Activated CD4-positive, CD25-positive, alpha-beta regulatory T cell treated with anti-CD3 and anti-CD28 coated beads, Interleukin-2, amount 50 U/mL, for 24 hours (primary cell): Measurements from ENCODE around the gene TEX2.

Source experiments
- ATAC-seq, 2 donors: fragments of 150-1000 bp; cut with Tn5 transposase; one replicate each; pipeline ENCODE4 v1.10.0; 2021; ENCODE audit warnings: mild to moderate bottlenecking in 1 of 2, moderate library complexity in 1 of 2

The TEX2 gene

DNA sequence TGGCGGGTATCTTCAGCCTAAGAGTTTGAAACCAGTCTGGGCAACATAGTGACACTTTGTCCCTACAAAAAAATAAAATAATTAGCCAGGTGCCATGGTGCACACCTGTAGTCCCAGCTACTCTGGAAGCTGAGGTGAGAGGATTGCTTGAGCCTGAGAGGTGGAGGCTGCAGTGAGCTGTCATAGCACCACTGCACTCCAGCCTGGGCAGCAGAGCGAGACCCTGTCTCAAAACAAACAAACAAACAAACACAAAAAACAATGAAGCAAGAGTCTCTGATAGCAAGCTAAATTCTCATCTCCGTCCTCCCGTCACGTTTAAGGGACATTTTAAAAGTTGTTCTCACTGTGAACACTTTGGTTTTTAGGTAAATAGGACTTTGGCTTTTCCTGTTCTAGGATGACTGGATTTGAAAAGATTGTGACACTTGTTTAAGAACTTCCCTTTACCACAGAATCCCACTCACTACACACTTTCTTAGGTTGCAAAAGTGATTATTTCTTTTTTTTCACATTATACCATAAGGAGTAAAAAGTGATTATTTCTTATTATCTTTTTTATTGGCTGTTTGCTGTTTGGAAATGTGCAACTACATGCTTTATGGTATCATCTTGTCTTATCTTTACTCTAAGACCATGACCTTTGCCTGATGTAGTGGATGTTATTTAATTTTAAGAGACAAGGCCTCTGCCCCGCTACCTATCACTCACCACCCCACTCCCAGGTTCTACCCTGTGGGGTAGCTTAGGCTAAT is 128.7 kb downstream of the TEX2 start:
- ATAC-seq = no peak

DNA sequence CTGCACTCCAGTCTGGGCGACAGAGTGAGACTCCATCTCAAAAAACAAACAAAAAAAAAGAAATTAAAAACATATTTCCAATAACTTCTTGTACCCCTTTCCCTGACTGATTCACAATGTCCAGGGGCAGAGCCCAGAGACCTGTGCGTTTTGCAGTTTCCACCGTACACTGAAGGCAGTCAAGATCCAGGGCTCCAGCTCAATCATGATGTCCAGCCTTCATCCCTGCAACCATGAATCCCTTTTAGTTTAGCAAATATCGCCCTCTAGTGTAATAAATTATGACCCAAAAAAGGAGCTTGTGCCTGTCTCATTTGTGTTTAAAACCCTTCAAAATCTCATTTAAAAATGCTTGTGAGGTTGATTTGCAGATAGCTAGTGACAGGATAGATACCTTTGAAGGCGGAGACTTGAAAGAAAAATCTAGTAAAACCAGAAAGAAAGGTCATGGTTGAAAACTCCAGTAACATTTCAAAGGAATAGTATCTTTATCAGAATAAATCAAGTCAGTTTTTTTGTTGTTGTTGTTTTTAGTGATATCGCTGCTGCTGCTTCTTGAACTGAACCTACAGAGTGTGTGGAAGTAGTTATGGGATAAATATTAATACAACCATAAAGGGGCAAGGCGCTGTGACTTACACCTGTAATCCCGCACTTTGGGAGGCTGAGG is 129.4 kb downstream of the TEX2 start:
- ATAC-seq = no peak

DNA sequence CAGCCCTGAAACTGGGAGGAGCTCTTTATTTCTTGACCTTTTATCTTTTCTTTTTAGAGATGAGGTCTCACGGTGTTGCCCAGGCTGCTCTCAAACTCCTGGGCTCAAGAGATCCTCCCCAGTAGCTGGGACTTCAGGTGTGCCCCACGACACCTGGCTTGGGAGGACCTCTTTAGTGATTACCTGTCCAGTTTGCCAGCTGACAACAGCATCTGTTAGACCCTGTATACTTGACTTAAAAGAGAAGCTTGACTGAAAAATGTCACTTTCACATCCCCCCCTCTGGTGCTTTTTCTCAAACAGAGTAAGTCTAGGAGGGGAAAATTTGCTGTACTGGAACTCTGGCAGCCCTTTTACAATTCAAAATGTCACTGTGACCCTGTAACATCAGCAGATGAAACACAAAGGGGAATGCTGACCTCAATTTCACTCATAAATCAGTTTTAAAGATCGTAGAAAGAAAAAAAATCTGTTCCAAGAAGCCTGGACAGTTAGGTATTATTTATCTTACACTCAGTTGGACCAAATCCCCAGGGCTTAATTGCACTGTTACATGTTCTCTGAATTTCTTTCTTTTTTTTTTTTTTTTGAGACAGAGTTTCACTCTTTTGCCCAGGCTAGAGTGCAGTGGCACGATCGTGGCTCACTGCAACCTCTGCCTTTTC is 131.3 kb downstream of the TEX2 start:
- ATAC-seq = no peak

DNA sequence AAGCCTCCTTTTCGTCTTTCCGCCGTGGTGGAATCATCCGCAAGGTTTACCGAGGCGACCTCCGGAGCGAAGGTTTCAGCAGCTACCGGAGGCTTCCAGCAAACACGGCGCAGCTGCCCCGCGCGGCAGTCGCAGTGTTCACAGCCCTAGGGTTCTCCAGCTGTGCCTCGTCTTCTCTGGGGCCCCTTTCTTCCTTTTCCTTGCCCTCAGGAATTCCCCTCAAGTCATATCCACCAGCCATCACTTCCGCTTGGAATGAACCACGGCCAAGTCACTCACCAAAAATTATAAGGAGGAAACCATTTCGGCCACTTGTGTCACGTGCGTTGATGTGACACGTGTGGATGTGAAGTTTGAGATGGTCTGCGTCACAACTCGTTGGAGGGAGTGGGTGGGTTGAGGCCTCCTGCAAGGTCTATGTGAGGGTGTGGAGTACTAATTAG is 132.5 kb downstream of the TEX2 start:
- peak; percentile 53 for ATAC-seq

DNA sequence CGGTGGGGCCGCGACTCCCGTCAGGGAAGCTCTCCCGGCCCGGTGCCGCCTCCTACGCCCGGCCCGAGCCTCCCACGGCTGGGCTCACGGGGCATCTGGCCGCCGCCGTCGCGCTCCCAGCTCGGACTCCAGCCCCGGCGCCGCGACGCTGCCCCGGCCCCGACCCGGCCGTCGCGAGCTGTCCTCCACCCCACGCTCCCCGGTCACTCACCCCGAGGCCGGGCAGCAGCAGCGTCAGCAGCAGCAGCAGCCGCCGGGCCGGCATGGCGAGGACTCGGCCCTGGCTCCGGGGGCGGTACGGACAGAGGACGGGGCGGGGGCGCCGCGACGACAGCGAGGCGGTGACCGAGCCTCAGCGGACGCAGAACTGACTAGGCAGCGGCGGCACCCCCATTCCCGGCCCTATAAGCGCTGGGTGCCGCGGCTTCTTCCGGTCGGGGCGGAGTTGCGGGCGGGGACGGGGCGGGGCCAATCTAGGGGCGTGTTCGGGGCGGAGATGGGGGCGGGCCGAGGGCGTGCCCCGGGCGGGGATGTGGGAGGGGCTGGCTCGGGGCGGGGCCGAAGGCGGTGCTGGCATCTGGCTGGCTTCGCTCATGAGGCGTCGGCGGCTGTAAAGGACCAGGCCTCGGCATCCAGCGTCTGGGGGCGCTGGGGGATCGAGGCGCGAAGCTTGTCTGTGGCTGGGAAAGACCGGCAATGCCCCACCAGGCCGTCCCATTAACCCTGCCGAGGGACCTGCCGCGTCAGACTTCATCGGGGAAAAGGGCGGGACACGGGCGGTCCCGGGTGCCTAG is 133.1 kb downstream of the TEX2 start, which contains the start of gene ERN1:
Gene ERN1 (minus strand): TSS at position 380 of the 794 bp plus-strand sequence. CDS start 115 bp downstream, at position 265.
- ATAC-seq = peak; percentile 83 to 85

DNA sequence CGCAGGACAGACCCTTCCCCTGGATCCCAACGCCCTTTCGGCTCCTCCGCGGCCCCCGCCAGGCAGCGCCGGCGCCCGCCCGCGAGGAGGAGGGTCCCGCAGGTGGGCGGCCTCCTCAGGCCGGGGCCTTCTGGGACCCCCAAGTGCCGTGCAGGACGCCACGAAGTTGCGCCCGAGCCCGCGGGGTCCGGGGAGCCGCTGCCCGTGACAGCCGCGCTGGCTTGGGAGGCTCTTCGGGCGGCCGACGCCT is 133.6 kb downstream of the TEX2 start:
- no peak for ATAC-seq

DNA sequence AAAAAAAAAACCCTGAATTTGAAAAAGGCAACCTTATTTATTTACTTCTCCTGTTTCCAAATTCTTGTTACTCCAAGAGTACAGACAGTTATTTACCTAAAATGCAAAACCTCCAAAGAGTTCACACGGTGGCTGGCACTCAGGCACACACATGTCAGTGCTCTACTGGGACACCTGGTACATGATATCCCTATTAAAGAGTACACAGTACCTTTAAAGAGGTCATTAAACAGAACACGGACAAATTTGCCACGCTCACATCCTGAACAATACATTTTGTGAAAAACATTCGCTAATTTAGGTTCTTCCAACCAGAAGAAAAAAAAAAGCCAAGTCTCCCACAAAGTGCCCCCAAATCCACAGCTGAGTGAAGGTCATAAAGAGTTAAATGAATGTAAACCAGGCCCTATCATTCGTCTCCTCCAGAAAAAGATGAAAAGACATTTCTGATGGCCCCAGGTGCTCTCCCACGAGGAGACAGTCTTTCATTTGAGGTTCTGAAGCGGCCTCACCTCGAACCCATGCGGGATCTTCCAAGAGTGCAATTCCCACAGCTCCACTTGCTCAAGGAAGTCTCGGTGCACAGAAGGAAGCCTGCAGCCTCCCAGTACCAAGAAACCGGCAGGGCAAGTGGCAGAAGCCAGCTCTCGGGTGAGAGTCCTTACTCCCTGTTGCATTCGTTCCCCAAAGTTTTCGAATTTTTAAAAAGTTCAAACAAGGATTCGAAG is 134.1 kb downstream of the TEX2 start:
- no peak for ATAC-seq

DNA sequence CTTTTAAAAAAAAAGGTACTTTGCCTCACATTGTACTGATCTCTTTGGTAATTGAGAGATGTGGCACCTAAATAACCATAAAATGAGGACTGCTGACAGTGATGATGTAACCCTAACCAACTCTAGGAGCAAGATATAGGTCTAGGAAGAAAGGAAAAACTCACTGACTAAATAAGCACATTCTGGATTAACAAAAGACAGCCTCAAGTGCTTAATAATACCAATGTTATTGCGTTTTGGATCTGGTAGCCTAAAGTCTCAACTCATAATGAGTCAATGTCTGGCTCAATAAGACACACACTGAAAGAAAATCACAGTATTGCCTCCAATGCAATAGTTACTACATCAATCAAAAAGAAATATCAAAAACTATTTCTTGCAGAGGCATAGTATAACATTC is 136.1 kb downstream of the TEX2 start:
- ATAC-seq = no peak

DNA sequence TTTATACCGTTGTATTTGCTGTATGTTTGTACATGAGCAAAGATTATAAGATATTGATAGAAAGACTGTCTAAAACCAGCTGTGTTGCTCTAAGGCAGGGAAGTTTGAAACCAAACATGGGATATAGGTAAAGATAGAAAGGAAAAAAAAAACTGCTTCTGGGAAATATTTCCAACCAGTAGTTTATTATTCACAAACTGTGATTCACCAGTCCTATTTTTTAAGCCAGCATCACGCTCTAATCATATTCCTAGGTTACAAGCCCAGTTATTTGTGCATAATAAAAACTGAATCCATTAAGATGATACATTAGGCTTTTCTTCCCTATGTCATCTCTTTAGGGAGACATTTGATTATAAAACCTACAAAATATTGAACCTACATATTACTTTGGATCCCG is 137.1 kb downstream of the TEX2 start:
- ATAC-seq = no peak

DNA sequence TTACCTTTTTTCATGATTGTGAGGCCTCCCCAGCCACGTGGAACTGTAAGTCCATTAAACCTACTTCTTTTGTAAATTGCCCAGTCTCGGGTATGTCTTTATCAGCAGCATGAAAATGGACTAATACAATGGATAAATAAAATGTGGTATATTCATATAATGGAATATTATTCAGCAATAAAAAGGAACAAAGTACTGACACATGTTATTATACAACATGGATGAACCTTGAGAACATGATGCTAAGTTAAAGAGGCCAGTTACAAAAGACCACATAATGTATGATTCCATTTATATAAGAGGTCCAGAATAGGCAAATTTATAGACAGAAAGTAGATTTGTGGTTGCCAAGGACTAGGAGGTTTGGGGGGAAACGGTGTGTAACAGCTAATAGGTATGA is 138.5 kb downstream of the TEX2 start:
- ATAC-seq = no peak

DNA sequence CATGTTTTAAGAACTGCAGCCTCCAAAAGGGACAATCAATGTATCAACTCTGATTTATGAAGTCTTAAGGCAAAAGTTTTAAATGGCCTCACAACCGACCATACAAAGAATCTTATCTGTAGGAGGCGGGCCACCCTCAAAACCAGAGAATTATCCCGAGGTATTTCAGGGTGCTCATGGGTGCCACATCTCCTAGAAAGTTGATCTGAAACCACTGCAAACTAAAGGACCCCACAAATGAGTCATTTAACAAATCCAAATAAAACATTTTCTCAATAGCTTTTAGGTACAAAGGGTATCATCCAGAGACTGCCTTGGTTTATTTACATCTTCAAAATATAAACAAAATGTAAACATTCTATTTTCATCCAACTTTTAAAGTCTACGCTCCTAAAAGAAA is 139.9 kb downstream of the TEX2 start:
- no peak for ATAC-seq

DNA sequence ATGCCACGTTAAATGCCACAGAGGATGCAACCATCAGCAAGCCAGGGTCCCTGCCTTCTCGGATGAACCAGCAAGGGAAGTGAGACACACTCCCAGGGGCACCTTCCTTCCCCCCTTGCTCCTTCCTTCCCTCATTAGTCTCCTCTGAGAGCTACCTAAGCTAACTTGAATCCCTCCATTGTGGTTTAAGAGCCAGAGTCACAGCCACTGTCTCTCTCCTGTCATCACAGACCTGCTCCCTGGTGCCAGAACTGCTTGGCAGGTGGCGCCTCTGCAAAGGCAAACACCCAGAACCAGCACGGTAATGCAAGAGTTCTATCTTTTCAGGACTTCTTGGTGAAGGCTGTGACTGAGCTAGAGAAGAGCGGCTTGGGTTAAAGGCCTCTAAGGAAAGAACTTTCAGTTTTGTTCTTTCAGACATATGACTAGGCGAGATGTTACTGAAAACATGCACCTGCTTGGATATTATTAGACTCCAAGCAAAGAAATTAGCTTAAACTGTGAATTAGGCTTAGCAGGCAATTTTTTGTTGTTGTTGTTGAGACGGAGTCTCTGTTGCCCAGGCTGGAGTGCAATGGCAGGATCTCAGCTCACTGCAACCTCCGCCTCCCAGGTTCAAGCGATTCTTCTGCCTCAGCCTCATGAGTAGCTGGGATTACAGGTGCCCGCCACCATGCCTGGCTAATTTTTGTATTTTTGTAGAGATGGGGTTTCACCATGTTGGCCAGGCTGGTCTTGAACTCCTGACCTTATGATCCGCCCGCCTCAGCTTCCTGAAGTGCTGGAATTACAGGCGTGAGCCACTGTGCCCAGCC is 141.9 kb downstream of the TEX2 start:
- peak; percentile 81 to 83 for ATAC-seq

DNA sequence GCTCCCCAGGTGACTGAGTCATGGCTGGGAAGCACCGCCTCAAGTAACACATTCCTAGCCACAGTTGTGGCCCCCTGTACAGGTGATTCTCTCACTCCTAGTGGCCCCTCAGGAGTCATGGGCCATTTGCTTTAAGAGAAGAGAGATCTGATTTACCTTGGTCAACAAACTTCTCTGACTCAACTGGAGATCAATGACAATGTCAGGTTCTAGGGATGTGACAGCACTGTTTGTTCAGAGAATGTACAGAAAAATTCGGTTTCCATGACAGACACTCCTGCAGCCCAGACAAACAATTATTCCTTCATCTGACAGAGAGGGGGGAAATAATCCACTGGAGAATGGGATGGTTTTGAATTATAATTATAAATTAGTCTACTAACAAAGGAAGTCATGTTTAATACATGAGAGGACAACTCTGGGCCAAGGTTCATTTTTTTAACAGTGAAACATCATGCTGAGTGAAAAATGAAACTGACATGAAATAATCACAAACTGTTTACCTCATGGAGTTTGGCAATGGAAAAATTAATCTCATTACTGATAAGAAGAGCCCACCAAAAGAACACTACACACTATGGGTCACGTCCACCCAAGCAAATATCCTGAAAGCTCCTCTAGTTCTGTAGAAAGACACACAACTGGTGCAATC is 142.8 kb downstream of the TEX2 start:
- peak; percentile 42 to 50 for ATAC-seq

DNA sequence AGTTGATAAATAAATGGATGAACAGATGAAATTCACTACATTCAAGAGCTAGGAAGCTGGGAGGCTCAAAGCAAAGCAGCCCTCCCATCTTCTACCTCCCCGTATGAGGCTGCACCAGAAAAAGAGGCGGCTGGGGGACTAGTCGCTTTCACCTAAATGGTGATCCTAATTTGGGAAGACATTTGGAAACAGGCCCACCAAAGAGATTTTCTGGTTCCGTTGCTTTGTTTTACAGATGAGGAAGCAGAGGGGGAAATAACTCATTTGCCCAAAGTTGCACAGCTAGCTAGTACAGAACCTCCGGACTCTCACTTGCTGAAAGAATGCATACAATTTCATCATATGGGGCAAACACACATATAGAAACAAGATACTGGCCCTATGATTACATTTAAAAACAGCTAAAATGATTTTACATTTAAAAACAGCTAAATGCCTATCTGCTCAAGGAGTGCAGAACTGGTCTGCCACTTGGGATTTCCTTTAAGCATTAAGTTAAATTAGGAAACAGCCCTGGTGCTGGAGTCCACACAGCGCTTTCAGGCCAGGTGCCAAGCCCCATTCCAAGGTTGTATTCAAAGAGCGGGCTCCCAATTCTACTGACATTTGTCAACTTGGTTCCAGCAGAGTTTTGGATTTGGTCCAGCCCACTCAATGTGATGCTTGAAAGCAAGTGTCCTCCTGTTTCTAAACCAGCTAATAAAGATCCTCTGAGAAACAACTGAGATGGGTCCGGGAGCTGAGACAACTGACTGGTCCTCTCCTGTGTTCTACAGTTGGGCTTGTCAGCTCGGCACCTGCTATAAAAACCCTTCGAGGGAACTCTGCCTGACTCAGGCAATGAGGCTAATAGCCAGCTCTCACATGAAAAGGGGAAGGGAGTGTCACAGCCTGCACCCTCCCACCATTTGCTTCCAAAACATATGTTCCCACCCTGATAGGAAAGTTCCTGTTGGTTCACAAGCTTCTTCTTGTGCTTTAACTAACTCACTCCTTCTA is 144.8 kb downstream of the TEX2 start:
- no peak for ATAC-seq

DNA sequence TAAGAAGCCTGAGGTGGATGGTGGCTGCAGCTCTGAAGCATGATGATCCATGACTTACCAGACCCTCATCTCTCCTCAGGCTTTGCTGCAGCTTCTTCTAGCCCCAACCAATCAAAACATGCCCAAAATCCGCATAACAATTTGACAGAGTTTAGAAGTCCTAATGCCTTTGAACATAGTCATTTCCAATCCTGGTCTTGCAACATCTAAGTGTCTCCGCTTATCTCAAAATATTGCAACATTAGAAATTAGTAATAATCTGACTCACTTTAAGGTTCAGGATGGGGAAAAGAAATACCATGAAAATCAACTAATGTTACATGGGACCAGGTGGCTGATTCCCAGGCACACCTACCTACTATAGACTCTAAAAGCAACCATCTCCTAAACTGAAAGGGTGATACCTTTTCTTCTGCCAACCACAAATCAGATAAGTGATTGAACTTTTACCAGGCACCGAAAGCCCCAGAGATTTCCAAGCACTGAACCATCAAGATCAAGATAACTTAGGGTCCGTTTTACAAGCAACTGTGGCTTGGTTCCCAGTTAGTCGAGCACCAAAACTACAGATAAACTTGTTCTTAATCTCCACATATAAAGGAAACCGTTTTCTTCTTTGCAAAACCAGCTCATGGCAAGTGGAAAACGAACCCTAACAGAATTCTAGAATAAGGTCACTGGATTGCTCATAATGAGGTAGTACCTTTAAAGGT is 147.1 kb downstream of the TEX2 start:
- peak; percentile 39 to 51 for ATAC-seq

DNA sequence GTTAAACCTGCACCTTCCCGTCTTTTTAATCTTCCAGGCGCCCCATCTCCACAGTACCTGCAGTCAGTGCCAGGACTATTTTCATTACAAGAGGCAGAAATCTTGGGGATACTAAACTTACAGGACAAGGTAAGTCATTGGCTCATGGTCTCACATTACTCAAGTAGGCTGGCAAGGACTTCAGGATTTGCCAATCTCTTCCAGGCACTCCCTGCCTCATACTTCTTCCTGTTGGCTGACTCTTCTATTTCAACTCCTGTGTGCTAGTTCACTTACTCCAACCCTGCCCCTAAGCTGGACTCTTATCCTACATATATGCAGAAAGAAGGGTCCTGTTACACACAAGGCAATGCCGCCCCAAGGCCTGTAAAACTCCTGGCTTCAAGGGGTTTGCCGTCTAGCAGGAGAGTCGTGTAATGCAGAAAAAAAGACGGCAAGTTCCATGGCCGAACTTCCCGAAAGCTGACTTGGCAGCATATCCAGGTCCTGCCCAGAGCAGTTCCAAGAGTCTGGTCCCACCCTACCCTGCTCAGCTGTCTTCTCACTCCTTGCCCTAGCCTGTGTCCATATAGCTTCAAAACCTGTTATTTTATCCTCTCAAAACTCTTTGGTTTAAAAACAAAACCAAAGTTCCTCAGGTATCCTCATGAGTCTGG is 147.9 kb downstream of the TEX2 start:
- ATAC-seq = no peak

DNA sequence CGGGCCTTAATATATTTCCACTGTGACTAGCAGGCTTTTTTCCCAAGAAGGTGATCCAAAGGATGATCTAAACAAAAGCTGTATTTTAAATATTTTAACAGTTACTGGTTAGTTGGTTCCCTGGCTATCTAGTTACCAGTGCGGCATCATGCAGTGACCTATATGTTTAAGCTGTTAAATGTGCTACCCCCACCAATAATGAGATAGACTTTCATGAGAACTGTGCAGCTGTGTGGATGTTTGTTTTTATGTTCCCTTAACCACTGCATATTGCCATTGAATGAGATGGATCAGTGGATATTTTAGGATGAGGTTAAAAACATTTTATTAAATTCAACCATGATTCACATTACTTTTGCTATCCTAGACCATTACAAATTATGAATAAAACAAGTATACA is 150.1 kb downstream of the TEX2 start:
- no peak for ATAC-seq

DNA sequence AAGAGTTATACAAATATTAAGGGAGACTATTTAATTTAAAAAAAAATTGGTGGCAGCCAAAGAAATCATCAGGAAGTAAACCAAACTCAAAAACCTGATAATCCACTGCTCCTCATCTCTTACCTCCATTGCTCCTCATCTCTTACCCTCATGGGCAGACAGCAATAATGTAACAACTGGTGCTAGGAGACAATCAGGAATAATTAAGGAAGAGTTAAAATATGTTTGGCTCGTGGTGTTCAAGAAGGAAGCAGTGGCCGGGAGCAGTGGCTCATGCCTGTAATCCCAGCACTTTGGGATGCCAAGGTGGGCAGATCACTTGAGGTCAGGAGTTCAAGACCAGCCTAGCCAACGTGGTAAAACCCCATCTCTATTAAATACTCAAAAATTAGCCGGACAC is 151.2 kb downstream of the TEX2 start:
- ATAC-seq = no peak
